Neural cell (in vitro differentiated cells): ENCODE measurements around the gene INMT. TPM values are rescaled to one million over a fixed set of nuclear protein-coding genes. Genes with fewer than 3 reads are reported as not detected.

Experiments
- H2AFZ ChIP-seq: fragments of 200-600, 300-800 bp; sonication (generic), shearing (Covaris generic); 2 replicates; pipeline ENCODE4 v1.6.0; 2014; ENCODE audit warnings: low read depth, mild to moderate bottlenecking, antibody characterized with exemption, low read length, moderate library complexity
- H3F3A ChIP-seq: fragments of 200-600 bp; shearing (Covaris generic); 2 replicates; pipeline ENCODE4 v1.6.1; 2016; ENCODE audit warnings: mild to moderate bottlenecking, moderate library complexity, mixed read lengths, antibody characterized with exemption, low read length; ENCODE audit not compliant: insufficient read depth, poor library complexity, severe bottlenecking
- H3K27ac ChIP-seq: fragments of 200-600, 300-800 bp; sonication (generic), shearing (Covaris generic); 2 replicates; pipeline ENCODE4 v1.5.1; 2014; ENCODE audit warnings: mild to moderate bottlenecking, low read length, moderate library complexity
- H3K27me3 ChIP-seq: fragments of 300-800, 200-600 bp; sonication (generic), shearing (Covaris generic); 2 replicates; pipeline ENCODE4 v1.6.0; 2014; ENCODE audit warnings: mild to moderate bottlenecking, low read depth, low read length, moderate library complexity; ENCODE audit not compliant: insufficient read depth
- H3K36me3 ChIP-seq: fragments of 300-800, 200-600 bp; sonication (generic), shearing (Covaris generic); 2 replicates; pipeline ENCODE4 v1.5.1; 2014; ENCODE audit warnings: mild to moderate bottlenecking, antibody characterized with exemption, low read length, moderate library complexity; ENCODE audit not compliant: insufficient read depth
- H3K4me2 ChIP-seq: fragments of 300-800, 200-600 bp; sonication (generic), shearing (Covaris generic); 2 replicates; pipeline ENCODE4 v1.6.0; 2014; ENCODE audit warnings: mild to moderate bottlenecking, low read length
- H3K4me3 ChIP-seq: fragments of 300-800, 200-600 bp; sonication (generic), shearing (Covaris generic); 2 replicates; pipeline ENCODE4 v1.5.1; 2014; ENCODE audit warnings: mild to moderate bottlenecking, low read length, moderate library complexity
- H3K79me2 ChIP-seq: fragments of 200-600 bp; shearing (Covaris generic); replicated peaks from 2 replicates; pipeline ENCODE4 v1.6.0; 2014; ENCODE audit warnings: mild to moderate bottlenecking, low read length, moderate library complexity; ENCODE audit not compliant: insufficient read depth
- H3K9ac ChIP-seq: fragments of 300-800, 200-600 bp; sonication (generic), shearing (Covaris generic); 2 replicates; pipeline ENCODE4 v1.6.1; 2016; ENCODE audit warnings: mild to moderate bottlenecking, low read length, mixed read lengths
- H3K9me2 ChIP-seq: fragments of 200-600 bp; shearing (Covaris generic); 2 replicates; pipeline ENCODE4 v1.6.1; 2016; ENCODE audit warnings: mild to moderate bottlenecking, low read length, mixed read lengths; ENCODE audit not compliant: insufficient read depth
- H3K9me3 ChIP-seq: fragments of 200-600, 300-800 bp; sonication (generic), shearing (Covaris generic); 2 replicates; pipeline ENCODE4 v1.6.1; 2016; ENCODE audit warnings: mild to moderate bottlenecking, mixed run types, low read length, moderate library complexity, mixed read lengths
- H4K20me1 ChIP-seq: fragments of 200-600 bp; shearing (Covaris generic); 2 replicates; pipeline ENCODE4 v1.6.1; 2016; ENCODE audit warnings: mild to moderate bottlenecking, mixed run types; ENCODE audit not compliant: insufficient read depth
- EP300 ChIP-seq: fragments of 450-650 bp; conservative IDR thresholded peaks from 2 replicates; pipeline ENCODE4 v1.6.1; 2014; ENCODE audit warnings: antibody characterized with exemption, mild to moderate bottlenecking, moderate library complexity; ENCODE audit not compliant: poor library complexity, severe bottlenecking
- EZH2 ChIP-seq: fragments of 200-600, 300-800 bp; shearing (Covaris generic), sonication (generic); IDR thresholded peaks from 2 replicates; pipeline ENCODE4 v1.6.1; 2014; ENCODE audit warnings: antibody characterized with exemption, low read length, borderline replicate concordance, mild to moderate bottlenecking; ENCODE audit not compliant: insufficient read depth, poor library complexity, severe bottlenecking
- MXI1 ChIP-seq: fragments of 450-650 bp; conservative IDR thresholded peaks from 2 replicates; pipeline ENCODE4 v1.6.1; 2014; ENCODE audit warnings: antibody characterized with exemption, mild to moderate bottlenecking; ENCODE audit not compliant: poor library complexity, severe bottlenecking
- POLR2AphosphoS5 ChIP-seq: IDR thresholded peaks from 2 replicates; pipeline ENCODE4 v1.6.1; 2012
- RAD21 ChIP-seq: fragments of 450-650 bp; conservative IDR thresholded peaks from 2 replicates; pipeline ENCODE4 v1.6.1; 2014; ENCODE audit warnings: antibody characterized with exemption, mild to moderate bottlenecking, moderate library complexity
- SMC3 ChIP-seq: fragments of 450-650 bp; conservative IDR thresholded peaks from 2 replicates; pipeline ENCODE4 v1.6.1; 2014; ENCODE audit warnings: antibody characterized with exemption, mild to moderate bottlenecking, moderate library complexity; ENCODE audit not compliant: poor library complexity
- TAF1 ChIP-seq: IDR thresholded peaks from 2 replicates; pipeline ENCODE4 v1.6.1; 2012; ENCODE audit warnings: low read depth
- polyA plus RNA-seq: library from polyadenylated mRNA; depleted of rRNA; stranded (reverse); fragments of >200 nt; gene quantifications from 2 replicates; pipeline ENCODE4 v1.2.3, GENCODE V29; 2014
- TF ChIP-seq, protein P1 (sequence below): IDR thresholded peaks from 2 replicates; pipeline ENCODE4 v1.6.1; 2012; ENCODE audit warnings: borderline replicate concordance
- TF ChIP-seq, protein P2 (sequence below): fragments of 450-650 bp; IDR thresholded peaks from 2 replicates; pipeline ENCODE4 v1.5.1; 2014; ENCODE audit warnings: antibody characterized with exemption, mild to moderate bottlenecking, moderate library complexity; ENCODE audit not compliant: poor library complexity, severe bottlenecking

Gene INMT
- polyA plus RNA-seq, 1 donor from 2014 or later: 0.66 TPM

DNA sequence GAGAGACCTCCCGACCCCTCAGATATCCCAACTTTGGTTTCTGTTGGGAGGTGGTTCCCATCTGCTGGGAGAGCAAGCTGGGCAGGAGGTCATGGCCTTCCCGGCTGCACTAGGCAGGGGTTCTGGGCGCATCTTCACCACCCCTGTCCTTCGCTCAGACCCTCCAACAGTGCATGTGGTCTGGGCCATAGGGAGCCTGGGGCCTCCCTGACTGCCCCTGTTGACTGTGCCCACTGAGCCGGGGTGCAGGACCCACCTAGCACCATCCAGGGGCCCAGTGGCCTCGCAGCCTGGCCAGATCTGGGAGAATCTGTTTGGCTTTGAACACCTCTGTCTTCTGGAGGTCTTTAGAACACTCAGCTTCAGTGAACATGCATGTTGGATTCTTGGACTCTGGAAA, 18.7 kb upstream of the INMT start:
- H3K79me2 ChIP-seq: no peaks in the 10 kb centered on the region
- TF ChIP-seq EP300 (no peak), RAD21 (no peak), MXI1 (no peak), SMC3 (no peak), EZH2 (no peak), POLR2AphosphoS5 (no peak), TAF1 (no peak)
- TF ChIP-seq, protein P1, sequence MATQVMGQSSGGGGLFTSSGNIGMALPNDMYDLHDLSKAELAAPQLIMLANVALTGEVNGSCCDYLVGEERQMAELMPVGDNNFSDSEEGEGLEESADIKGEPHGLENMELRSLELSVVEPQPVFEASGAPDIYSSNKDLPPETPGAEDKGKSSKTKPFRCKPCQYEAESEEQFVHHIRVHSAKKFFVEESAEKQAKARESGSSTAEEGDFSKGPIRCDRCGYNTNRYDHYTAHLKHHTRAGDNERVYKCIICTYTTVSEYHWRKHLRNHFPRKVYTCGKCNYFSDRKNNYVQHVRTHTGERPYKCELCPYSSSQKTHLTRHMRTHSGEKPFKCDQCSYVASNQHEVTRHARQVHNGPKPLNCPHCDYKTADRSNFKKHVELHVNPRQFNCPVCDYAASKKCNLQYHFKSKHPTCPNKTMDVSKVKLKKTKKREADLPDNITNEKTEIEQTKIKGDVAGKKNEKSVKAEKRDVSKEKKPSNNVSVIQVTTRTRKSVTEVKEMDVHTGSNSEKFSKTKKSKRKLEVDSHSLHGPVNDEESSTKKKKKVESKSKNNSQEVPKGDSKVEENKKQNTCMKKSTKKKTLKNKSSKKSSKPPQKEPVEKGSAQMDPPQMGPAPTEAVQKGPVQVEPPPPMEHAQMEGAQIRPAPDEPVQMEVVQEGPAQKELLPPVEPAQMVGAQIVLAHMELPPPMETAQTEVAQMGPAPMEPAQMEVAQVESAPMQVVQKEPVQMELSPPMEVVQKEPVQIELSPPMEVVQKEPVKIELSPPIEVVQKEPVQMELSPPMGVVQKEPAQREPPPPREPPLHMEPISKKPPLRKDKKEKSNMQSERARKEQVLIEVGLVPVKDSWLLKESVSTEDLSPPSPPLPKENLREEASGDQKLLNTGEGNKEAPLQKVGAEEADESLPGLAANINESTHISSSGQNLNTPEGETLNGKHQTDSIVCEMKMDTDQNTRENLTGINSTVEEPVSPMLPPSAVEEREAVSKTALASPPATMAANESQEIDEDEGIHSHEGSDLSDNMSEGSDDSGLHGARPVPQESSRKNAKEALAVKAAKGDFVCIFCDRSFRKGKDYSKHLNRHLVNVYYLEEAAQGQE: no peak
- TF ChIP-seq, protein P2, sequence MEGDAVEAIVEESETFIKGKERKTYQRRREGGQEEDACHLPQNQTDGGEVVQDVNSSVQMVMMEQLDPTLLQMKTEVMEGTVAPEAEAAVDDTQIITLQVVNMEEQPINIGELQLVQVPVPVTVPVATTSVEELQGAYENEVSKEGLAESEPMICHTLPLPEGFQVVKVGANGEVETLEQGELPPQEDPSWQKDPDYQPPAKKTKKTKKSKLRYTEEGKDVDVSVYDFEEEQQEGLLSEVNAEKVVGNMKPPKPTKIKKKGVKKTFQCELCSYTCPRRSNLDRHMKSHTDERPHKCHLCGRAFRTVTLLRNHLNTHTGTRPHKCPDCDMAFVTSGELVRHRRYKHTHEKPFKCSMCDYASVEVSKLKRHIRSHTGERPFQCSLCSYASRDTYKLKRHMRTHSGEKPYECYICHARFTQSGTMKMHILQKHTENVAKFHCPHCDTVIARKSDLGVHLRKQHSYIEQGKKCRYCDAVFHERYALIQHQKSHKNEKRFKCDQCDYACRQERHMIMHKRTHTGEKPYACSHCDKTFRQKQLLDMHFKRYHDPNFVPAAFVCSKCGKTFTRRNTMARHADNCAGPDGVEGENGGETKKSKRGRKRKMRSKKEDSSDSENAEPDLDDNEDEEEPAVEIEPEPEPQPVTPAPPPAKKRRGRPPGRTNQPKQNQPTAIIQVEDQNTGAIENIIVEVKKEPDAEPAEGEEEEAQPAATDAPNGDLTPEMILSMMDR: no peak
- H3K9me2 ChIP-seq: no peaks in the 10 kb centered on the region
- H3K4me3 ChIP-seq: no peak overlapping the region
- no peaks in the 10 kb centered on the region for H3F3A ChIP-seq
- H3K36me3 ChIP-seq: no peaks in the 10 kb centered on the region
- H3K27me3 ChIP-seq: no peaks in the 10 kb centered on the region
- H3K9ac ChIP-seq: no peak overlapping the region
- no peak overlapping the region for H2AFZ ChIP-seq
- H3K27ac ChIP-seq: no peak overlapping the region
- H3K4me2 ChIP-seq: no peak overlapping the region
- H3K9me3 ChIP-seq: no peaks in the 10 kb centered on the region
- H4K20me1 ChIP-seq: no peaks in the 10 kb centered on the region

- Histone ChIP-seq H3K79me2 (no peaks in the 10 kb centered on the region), H3K9me3 (no peaks in the 10 kb centered on the region), H3K9ac (no peak overlapping the region), H3K27ac (no peak overlapping the region), H3F3A (no peaks in the 10 kb centered on the region), H4K20me1 (no peaks in the 10 kb centered on the region), H3K4me2 (no peak overlapping the region), H3K4me3 (no peak overlapping the region), H3K9me2 (no peaks in the 10 kb centered on the region), H3K27me3 (no peaks in the 10 kb centered on the region), H2AFZ (no peak overlapping the region), H3K36me3 (no peaks in the 10 kb centered on the region)
- TF ChIP-seq, protein P1: no peak
- no peak for TF ChIP-seq EZH2
- no peak for TF ChIP-seq RAD21
- TF ChIP-seq, protein P2: no peak
- no peak for TF ChIP-seq POLR2AphosphoS5
- TF ChIP-seq EP300: no peak
- TF ChIP-seq TAF1: no peak
- no peak for TF ChIP-seq MXI1
- no peak for TF ChIP-seq SMC3
These were observed 18.2 kb upstream of the INMT start for GRCh38 chr7:30733691-30734090.
